HG02623 (cell line): ENCODE data around the gene SLC22A6.
"Not testable (repeated sequence)": the region's sequence is repeated elsewhere in the genome, so short reads cannot be mapped to it uniquely, and the experiment has no call there.

Experiments used
- ATAC-seq: cut with Tn5 transposase; IDR thresholded peaks from one replicate; pipeline ENCODE4 v1.9.1; 2021; ENCODE audit warnings: moderate library complexity; ENCODE audit not compliant: unreplicated experiment

Gene SLC22A6

GRCh38 chr11:62985041-62985750, 429 bp upstream of the SLC22A6 start:
- ATAC-seq: no peak

DNA sequence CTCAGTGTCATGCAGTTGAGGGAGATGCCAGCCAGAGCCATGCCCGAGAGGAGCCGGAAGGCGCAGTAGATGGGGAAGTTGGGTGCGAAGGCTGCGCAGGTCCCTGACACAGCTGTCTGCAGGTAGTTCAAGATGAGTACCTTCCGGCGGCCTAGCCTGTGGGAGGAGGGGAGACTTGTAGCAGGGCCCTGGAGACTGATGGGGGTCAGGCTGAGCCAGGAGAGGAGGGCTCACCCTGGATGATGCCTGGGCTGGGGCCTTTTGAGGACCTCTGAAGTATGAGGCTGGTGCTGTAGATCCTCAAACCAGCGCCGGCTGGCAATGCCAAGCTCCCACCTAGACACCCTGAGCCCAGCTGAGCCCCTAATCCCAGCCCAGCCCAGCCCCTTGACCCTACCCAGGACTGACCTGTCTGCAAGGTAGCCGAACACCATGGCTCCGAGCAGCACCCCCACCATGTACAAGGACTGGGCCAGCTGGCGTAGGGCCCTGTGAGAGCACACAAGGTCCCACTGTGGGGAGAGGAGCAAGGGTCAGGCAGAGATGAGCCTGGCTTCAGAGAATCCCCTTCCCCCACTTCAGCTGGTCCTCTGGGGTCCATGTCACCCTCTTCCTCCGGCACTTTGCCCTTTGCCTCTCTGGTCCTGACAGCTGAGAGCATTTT, 1.1 kb downstream of the SLC22A6 start:
- ATAC-seq: no peak

- ATAC-seq: no peak
These were observed 3.0 kb downstream of the SLC22A6 start for GRCh38 chr11:62981743-62982142.

DNA sequence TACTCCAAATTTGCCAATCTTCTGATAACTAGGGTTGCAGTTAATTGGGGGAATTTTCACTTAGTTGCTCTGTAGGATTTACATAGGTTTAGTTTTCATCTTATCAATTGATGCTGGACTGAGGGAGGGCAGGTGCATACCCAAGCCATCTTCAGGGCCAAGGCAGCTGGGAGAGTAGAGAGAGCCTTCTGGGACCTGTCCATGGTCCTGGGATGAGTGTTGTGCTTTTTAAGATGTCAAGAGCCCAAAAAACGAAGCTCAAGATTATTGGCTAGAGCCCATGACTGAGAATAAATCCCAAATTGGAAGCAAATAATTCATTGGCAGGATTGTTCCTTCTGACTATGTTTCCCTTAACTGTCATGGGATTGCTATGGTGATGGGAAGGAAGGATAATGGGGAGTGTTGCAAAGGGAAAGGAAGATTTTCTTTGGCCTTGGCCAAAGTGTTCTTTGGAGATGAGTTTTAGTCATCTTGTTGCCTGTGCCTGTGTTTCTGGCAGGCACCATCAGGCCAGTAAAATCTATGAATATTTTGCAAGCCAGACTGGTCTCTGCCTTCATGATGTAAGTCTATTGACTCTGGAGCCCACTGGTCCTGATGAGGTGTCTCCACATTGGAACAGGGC, 4.5 kb downstream of the SLC22A6 start:
- no peak for ATAC-seq

DNA sequence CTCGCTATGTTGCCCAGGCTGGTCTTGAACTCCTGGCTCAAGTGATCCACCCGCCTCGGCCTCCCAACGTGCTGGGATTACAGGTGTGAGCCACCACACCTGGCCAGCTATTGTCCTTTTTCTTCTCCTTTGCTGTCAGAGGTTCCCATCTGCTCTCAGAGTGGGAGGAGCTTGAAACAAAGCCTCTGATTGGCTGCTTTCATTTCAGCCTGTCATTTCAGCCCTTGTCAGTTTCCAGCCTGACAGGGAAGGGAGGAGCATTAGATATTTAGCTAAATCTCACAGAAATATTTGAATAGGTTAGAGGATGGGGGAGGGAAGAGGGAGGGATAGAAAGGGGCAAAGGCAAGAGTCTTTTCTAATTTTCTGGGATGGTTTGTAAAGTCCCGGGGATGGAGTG, 8.7 kb downstream of the SLC22A6 start:
- ATAC-seq: no peak

GRCh38 chr11:62974848-62975522, 9.8 kb downstream of the SLC22A6 start:
- ATAC-seq: no peak

DNA sequence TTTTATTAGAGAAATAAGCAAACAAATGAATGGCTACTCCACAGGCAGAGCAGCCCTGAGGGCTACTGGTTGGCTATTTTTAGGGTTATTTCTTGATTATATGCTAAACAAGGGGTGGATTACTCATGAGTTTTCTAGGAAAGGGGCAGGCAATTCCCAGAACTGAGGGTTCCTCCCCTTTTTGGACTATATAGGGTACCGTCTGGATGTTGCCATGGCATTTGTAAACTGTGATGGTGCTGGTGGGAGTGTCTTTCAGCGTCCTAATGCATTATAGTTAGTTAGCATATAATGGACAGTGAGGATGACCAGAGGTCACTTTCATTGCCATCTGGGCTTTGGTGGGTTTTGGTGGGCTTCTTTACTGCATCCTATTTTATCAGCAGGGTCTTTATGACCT, 19.2 kb downstream of the SLC22A6 start:
- ATAC-seq: no peak

GRCh38 chr11:62962391-62962790, 22.4 kb downstream of the SLC22A6 start:
- no peak for ATAC-seq

DNA sequence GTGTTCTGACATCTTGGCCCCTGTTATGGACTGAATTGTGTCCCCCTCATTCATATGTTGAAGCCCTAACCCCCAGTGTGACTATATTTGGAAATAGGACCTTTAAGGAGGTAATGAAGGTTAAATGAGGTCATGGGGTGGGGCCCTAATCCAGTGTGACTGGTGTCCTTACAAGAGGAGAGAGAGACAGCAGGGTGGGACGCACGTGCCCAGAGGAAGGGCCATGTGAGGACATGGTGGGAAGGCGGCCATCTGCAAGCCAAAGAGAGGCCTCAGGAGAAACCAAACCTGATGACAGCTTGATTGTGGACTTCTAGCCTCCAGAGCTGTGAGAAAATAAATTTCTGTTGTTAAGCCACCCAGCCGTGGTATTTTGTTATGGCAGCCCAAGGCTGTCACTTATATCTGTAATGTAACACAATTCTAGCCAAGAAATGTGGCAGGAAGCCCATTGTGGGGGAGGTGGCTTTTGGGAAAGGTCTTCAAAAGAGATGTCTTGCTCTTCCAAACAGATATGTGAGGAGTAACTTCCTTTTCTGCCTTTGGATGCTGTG, 23.7 kb downstream of the SLC22A6 start:
- no peak for ATAC-seq

GRCh38 chr11:62959422-62959980, 25.3 kb downstream of the SLC22A6 start:
- ATAC-seq: no peak

GRCh38 chr11:62958547-62959421, 26.0 kb downstream of the SLC22A6 start:
- ATAC-seq: no peak

DNA sequence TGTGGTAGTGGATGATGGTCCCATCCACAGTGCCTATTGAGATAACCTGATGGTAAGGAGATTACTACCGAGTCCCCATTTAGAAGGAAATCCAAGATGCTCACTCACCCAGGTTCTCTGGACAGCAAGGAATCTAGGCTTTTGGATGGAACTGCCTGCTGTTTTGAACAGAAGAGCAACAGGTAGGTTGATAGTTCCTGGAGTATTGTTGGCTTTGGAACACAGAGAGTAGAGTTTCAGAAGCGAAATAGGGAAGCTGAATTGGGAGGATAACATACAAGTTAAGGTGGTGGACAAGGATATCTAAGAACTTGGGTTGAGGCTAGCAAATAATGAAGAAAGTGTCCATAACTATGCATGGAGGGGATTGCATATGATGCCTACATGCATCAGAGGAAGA, 27.6 kb downstream of the SLC22A6 start:
- ATAC-seq: no peak

DNA sequence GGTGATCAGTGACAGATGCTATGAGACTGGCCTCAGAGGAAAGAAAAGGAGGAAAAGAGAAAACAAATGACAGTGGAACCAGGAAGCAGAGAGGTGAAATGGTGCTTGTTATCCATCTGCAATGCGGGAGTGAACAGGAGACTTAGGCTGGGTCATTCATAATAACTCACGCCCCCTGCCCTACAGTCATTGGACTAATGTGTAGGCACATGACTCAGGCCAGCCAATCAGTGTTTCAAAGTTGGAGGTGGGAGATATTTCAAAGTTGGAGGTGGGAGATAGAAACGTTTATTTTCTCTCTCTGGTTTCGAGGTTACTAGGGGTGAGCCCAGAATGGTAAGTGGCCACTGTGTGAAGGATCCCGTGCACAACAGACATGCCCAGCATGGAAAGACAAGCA, 30.3 kb downstream of the SLC22A6 start:
- ATAC-seq: no peak

DNA sequence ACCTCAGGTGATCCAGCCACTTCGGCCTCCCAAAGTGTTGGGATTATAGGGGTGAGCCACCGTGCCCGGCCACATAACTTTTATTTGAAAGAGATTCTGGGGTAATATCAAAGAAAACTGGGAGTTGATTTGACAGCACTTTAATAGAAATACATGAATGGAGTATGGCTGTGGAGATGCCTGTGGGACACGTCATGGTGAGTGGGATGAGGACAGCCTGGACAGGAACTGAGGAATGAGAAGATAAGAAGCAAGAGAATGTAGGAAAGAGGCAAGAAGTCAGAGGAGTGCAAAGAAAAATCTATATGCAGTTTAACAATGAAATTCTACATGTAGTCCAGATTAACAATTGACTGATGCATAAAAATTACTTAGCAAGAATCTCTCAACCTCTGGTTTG, 31.0 kb downstream of the SLC22A6 start:
- no peak for ATAC-seq

GRCh38 chr11:62948765-62949320, 35.9 kb downstream of the SLC22A6 start:
- ATAC-seq: no peak

- ATAC-seq: not testable (repeated sequence)
These were observed 39.2 kb downstream of the SLC22A6 start for GRCh38 chr11:62945538-62945937.

GRCh38 chr11:62937528-62937927, 47.2 kb downstream of the SLC22A6 start:
- ATAC-seq: not testable (repeated sequence)

- no peak for ATAC-seq
These were observed 50.3 kb downstream of the SLC22A6 start for GRCh38 chr11:62934496-62934785.

DNA sequence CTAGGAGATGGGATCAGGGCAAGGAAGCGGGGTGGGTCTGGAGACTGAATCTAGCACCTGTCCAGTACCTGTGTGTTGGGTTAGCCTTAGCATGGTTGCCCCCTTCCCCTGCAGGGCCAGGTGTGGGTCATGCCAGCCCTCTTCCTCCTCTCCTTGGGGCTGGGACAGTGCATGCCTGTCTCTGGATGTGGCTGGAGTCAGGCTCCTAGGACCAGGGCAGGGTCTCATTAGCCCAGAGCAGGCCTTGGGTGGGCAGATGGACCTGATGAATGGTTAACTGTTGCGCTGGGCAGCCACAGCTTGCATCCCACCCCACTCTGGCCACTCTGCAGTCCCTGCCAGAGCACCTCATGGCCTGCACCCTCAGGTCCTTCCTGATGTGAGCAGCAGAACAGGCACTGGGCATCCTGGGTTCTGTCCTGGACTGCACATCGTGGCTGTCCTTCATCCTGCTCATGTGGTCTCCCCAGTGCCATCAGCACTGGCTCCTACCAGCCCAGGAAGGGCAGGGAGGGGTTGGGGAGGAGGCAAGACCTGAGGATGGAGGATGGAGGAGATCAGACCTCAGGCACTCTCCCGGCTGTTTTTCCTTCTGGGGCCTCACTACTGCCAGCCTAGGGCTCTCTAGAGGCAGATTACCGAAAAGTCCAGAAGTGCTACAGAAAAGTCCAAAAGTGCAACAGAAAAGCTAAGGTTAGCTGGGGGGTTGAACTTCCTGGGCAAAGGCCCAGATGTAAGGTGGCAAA, 50.8 kb downstream of the SLC22A6 start:
- ATAC-seq: no peak
